Activated naive CD4-positive, alpha-beta T cell treated with anti-CD3 and anti-CD28 coated beads, Interleukin-2, amount 50 U/mL, for 72 hours (primary cell): Measurements from ENCODE around the gene CCDC137. TPM values are rescaled to one million over a fixed set of nuclear protein-coding genes. Genes with fewer than 3 reads are reported as not detected.

Experiments used
- ATAC-seq, 2 donors: fragments of 150-1000 bp; cut with Tn5 transposase; 2 replicates each; pipeline ENCODE4 v1.10.0; 2021; ENCODE audit warnings: mild to moderate bottlenecking in 2 of 2, moderate library complexity in 2 of 2
- DNase-seq, 2 donors: peaks; one replicate each; pipeline ENCODE4 v3.0.0; 2021 to 2022; ENCODE audit warnings: low spot score in 2 of 2
- H3K27ac Mint-ChIP-seq, 2 donors: one replicate each; pipeline ENCODE4 v1.8.0; 2022; ENCODE audit warnings: mild to moderate bottlenecking in 2 of 2, mixed read lengths in 2 of 2
- H3K36me3 Mint-ChIP-seq, 2 donors: one replicate each; pipeline ENCODE4 v1.8.0; 2022; ENCODE audit warnings: mixed read lengths in 2 of 2
- H3K9me3 Mint-ChIP-seq, 2 donors: one replicate each; pipeline ENCODE4 v1.8.0; 2022; ENCODE audit warnings: mixed read lengths in 2 of 2
- total RNA-seq, 2 donors: library from RNA; stranded (reverse); gene quantifications; one replicate each; pipeline ENCODE4 v1.2.3, GENCODE V29; 2022

CCDC137 gene
- total RNA-seq, 2 donors from 2014 or later, result 35.0 to 38.7 TPM

DNA sequence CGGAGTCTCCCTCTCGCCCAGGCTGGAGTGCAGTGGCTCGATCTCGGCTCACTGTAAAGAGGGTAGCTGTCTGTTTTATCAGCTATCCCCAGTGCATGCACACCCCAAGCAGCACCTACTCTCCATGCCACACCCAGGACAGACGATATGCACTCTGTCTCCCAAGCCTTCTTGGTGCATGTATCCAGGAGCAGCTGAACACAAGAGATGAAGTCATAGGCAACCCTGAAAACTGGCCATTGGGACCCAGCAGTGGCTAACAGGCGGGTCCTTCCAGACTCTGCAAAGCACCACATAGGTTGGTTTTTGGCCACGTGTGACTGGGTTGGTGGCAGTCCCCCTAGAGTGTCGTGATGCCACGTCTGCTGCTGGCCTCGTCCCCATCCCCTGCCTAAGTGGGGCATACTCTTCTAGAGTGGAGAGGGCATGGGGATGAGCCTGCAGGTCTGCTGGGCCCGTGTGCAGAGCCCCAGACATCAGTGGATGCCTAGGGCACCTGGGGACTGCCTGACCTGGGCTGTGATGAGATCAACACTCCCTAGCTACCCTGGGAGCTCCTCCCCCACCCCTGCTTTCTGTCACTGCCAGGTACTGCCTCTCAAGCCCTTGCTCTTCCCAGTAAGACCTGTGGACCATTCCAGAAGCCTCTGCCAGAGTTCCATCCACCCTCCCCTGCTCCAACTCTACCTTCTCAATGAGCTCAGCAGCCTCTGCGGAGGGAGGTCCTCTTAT lies 19.5 kb upstream of the CCDC137 start:
- H3K27ac Mint-ChIP-seq, result no peak overlapping the region
- no peak for DNase-seq
- H3K9me3 Mint-ChIP-seq, result no peaks in the 10 kb centered on the region
- ATAC-seq, result no peak
- H3K36me3 Mint-ChIP-seq, result peaks cover 5 to 9% of the 10 kb centered on the region in 2 donors

DNA sequence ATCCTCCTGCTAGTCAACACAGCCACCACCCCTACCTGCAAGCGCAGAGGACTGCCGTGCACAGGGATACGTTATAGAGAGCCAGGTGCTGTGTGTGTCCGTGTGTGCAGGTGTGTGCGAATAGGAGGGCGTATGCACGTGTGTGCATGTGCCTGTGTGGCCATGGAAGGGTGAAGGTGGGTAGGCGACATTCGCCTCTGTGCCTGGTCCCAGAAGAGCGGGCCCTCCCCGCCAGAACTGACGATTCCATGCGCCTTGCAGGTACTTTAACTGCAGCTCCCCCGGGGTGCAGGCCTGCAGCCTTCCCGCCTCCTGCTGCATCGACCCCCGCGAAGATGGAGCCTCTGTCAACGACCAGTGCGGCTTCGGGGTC lies 18.9 kb upstream of the CCDC137 start:
- H3K36me3 Mint-ChIP-seq, result peaks cover 5 to 9% of the 10 kb centered on the region in 2 donors
- no peak overlapping the region for H3K27ac Mint-ChIP-seq
- no peak for DNase-seq
- ATAC-seq, result no peak
- no peaks in the 10 kb centered on the region for H3K9me3 Mint-ChIP-seq

DNA sequence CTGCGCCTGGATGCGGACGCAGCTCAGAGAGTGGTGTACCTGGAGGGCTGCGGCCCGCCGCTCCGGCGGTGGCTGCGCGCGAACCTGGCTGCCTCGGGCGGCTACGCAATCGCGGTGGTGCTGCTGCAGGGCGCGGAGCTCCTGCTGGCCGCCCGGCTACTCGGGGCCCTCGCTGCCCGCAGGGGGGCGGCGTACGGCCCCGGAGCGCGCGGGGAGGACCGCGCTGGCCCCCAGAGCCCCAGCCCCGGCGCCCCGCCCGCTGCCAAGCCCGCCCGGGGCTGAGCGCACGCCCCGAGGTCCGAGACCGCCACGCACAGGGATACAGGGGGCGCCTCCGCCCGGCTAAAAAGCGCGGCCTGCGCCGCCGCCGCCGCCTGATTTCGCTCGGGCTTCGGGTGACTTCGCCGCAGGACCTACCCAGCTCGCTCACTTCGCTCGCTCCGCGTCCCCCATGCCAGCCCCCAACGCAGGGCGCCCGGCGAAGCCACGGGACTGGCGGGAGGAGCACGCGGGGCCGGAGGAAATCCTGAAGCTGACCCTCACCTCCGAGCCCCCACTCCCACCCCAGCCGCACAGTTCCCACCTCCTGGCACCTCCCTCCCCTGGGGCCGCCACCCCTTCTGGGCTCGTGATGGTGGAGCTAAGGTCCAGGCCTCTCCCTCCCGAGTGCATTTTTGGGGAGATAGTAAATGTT lies 18.4 kb upstream of the CCDC137 start:
- ATAC-seq (no peak), DNase-seq (no peak)
- Mint-ChIP-seq H3K27ac (no peak overlapping the region), H3K9me3 (no peaks in the 10 kb centered on the region), H3K36me3 (peaks cover 5 to 9% of the 10 kb centered on the region in 2 donors)

DNA sequence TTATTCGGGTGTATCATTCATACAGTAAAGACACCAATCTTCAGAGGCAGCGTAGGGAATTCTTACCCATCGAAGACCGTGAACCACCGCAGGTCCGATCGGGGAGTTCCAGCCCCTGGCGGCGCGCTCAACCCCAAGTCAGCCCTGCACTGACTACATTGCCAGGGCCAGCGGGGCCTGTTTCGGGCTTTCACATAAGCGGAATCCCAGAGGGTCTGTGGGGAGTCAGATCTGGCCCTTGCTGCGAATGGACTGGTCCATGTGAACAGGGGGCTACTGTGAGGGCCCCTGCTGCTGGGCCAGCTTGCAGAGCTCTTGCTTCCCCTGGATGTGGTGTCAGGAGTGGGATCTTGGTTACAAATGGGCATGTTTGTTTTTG lies 17.8 kb upstream of the CCDC137 start:
- ATAC-seq, result no peak

DNA sequence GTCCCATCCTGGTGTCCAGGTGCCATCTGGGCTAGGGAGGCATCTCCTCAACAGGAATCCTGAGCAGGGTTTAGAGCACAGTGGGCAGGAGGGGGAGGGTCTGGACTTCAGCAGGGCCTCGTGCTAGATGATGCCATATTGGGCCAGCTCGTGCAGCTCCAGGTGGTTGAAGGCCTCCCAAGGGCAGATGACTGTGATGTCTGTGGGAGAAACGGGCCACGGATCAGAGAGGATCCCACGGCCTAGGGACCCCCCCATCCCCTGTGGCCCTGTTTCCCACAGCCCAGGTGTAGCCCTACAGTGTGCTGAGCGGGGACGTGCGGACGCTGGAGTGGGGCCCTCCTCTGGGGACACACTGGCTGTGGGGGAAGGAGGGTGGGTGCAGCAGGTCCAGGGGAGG lies 15.6 kb upstream of the CCDC137 start:
- Mint-ChIP-seq H3K9me3 (no peaks in the 10 kb centered on the region), H3K27ac (no peak overlapping the region), H3K36me3 (peaks cover 5 to 9% of the 10 kb centered on the region in 2 donors)
- ATAC-seq, result no peak
- no peak for DNase-seq

More for the DNA sequence above, 17.8 kb upstream of the CCDC137 start:
- Mint-ChIP-seq H3K27ac (no peak overlapping the region), H3K9me3 (no peaks in the 10 kb centered on the region), H3K36me3 (peaks cover 5 to 9% of the 10 kb centered on the region in 2 donors)
- no peak for DNase-seq

DNA sequence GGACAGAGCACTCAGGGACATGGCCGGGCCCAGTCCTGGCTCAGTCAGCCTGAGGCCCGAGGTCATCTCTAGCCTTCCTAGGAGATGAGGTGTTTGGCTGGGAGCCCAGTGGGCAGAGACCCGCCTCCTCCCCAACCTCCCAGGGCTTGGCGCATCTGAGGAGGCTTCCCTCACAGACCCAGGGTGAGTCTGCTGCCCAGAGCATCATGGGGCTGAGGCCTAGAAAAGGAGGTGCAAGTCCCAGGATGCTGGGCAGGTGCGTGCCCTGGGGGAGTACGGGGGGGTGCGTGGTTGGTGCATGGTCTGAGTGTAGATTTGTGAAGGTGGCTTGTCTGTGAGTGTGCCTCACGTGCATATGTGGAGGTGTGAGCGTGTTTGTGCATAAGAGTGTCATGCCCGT lies 14.8 kb upstream of the CCDC137 start:
- ATAC-seq, result no peak
- no peaks in the 10 kb centered on the region for H3K9me3 Mint-ChIP-seq
- DNase-seq, result no peak
- peaks cover 5 to 9% of the 10 kb centered on the region in 2 donors for H3K36me3 Mint-ChIP-seq
- no peak overlapping the region for H3K27ac Mint-ChIP-seq

DNA sequence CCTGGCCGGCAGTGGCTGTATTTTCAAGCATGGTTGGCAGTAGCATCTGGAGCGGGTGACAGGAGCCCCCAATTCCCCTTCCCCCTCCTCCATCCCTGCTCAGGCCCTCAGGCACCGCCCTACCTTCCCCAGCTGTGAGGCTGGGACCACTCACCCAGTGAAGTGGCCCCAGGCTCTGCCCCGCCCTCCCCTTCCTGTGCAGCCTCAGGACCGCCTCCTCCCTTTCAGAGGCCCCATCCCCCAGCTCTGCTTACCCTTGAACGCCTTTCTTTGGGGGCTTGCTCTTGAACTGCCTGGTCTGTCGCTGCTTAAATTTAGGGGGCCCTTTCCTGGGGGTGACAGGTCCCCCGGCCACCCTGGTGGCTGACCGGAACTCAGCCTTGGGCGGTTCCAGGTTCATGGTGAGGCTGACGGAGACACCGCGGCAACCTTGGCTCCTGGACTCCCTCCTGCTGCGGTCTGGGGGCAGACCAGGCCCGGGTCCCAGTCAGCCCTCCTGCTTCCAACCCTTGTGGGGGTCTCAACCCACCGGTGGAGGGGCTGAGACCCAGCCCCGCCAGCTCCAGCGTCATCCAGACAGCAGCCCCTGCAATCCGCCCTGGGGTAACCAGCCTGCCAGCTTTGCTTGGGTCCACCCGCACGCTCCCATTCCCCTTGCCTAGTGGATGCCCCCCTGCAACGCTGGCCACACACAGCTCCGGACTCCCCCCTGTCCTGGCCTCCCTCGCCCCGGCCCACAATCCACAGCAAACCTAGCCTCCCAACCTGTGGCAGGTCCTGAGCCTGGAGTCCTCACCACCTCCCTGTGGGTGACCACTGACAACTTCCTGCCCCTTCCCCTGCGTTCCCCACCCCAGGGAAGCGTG lies 13.4 kb upstream of the CCDC137 start:
- ATAC-seq (peak; percentile 67 to 70), DNase-seq (no peak)
- no peaks in the 10 kb centered on the region for H3K9me3 Mint-ChIP-seq
- H3K36me3 Mint-ChIP-seq, result peaks cover 5 to 9% of the 10 kb centered on the region in 2 donors
- peak overlapping the region in 1 of 2 donors; percentile 75 for H3K27ac Mint-ChIP-seq

DNA sequence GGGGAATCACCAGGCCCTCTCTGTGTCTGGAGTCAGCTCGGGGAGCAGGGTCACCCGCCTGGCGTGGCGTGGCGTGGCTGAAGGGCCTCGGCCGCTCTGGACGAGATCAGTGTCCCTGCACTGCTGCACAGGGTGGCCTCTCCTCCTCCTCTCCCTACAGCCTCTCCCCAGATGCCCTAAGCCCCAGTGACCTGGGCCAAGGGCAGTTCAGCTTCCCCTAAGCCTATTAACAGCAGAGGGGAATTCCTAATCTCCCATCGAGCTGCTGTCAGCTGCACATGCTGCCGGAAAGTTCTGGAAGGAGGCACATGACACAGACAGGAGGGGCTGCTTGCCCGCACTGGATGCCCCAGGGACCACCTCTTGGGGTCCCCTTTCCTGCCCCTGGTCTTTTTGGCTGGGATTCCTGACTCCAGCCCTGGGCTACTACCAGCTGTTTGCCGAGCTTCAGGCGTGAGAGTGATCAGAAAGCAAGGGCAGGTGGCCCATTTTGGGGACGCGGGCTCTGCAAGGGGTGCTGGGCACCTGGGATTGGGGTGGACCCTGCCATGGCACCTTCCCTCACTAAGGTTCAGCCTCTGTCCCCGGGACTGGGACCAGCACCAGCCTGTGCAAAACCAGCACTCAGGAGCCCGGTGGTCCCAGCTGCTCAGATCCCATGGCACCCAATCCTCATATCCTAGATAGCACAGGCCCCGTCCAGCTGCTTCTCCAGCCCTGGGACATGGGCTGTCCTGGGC lies 11.0 kb upstream of the CCDC137 start:
- Mint-ChIP-seq H3K27ac (no peak overlapping the region), H3K36me3 (peaks cover 0 to 5% of the 10 kb centered on the region in 2 donors), H3K9me3 (no peaks in the 10 kb centered on the region)
- DNase-seq (no peak), ATAC-seq (no peak)

DNA sequence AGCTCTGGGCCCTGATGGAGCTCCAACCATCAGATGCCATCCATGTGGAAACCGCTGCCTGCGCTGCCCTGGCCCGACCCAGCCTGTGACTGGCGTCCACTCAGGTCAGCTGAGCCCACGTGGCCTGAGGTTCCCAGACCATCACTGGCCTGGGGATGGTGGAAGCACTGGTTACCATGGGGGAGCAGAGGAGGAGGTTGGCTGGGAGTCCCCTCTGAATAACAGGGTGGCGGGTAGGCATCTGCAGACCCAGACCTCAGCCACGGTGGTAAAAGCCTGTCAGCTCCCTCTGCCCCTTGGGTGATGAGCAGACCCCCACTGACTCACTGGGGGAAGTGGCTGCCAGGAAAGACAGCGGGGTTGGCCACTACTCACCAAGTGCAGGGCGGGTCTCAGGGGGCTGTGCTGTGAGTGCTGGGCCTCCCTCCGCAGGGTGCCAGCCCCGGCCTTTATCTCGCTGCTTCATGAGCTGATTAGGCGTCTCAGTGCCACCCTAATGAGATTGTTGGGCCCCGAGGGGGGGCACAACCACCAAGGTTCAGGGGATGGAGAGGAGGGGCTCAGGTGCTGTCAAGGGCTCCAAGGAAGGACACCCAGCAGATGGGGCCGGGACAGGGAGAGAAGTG lies 10.3 kb upstream of the CCDC137 start, which contains the start of gene PDE6G:
Gene PDE6G, minus strand, starts transcription at position 425 of the 626 bp plus-strand sequence. CDS start 3,237 bp downstream, outside the sequence.
- peaks cover 0 to 5% of the 10 kb centered on the region in 2 donors for H3K36me3 Mint-ChIP-seq

DNA sequence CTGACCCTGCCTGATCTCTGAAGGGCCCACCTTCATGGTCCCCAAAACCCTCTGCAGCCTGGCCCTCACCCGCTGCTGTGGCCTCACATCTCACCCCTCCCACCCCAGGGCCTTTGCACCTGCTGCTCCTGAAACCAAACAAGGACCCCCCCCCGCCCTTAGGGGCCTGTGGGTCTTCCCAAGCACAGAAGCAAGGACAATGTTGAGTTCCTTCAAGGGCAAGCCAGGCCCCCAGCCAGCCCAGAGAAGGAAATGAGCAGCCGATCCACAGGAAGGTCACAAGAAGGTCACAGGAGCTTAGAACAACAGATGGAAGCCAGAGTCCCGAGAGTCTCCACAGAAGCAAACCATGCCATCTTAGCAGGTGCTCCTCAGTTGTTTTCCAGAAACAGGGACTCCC lies 9.7 kb upstream of the CCDC137 start:
- H3K36me3 Mint-ChIP-seq, result peaks cover 0 to 2% of the 10 kb centered on the region in 2 donors
- ATAC-seq (no peak), DNase-seq (no peak)
- no peak overlapping the region for H3K27ac Mint-ChIP-seq
- no peaks in the 10 kb centered on the region for H3K9me3 Mint-ChIP-seq

More for the DNA sequence above, 10.3 kb upstream of the CCDC137 start, which contains the start of gene PDE6G:
- ATAC-seq, result no peak
- H3K9me3 Mint-ChIP-seq, result no peaks in the 10 kb centered on the region
- H3K27ac Mint-ChIP-seq, result no peak within 1 kb of the TSS
- DNase-seq, result no peak

DNA sequence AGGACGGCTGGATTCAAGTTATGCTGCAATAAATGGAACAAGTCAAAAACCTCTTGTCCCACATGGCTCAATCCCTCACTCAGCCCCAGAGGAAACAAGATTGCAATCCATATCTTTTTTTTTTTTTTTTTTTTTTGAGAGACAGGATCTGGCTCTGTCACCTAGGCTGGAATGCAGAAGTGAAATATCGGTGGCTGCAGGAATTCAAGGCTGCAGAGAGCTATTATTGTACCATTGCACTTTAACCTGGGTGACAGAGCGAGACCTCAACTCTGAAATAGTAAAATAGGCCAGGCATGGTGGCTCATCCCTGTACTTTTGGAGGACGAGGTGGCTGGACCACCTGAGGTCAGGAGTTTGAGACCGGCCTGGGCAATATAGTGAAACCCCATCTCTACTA lies 7.5 kb upstream of the CCDC137 start:
- H3K36me3 Mint-ChIP-seq, result no peaks in the 10 kb centered on the region
- no peaks in the 10 kb centered on the region for H3K9me3 Mint-ChIP-seq

DNA sequence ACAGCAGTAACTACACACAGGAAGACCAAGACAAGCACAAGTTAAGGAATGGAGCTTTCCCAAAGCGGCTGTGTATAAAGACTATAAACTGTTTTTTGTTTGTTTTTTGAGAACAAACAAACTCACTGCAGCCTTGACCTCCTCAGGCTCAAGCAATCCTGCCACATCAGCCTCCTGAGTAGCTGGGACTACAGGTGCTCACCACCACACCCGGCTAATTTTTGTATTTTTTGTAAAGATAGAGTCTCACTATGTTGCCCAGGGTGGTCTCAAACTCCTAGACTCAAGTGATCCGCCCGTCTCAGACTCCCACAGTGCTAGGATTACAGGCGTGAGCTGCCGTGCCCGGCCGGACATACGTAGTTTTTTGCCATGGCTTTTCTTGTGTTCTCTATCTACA lies 6.1 kb upstream of the CCDC137 start:
- ATAC-seq (no peak), DNase-seq (no peak)
- H3K27ac Mint-ChIP-seq, result no peak overlapping the region
- H3K36me3 Mint-ChIP-seq, result peaks cover 6 to 8% of the 10 kb centered on the region in 2 donors
- H3K9me3 Mint-ChIP-seq, result no peaks in the 10 kb centered on the region

More for the DNA sequence above, 7.5 kb upstream of the CCDC137 start:
- ATAC-seq (no peak), DNase-seq (no peak)
- H3K27ac Mint-ChIP-seq, result no peak overlapping the region

DNA sequence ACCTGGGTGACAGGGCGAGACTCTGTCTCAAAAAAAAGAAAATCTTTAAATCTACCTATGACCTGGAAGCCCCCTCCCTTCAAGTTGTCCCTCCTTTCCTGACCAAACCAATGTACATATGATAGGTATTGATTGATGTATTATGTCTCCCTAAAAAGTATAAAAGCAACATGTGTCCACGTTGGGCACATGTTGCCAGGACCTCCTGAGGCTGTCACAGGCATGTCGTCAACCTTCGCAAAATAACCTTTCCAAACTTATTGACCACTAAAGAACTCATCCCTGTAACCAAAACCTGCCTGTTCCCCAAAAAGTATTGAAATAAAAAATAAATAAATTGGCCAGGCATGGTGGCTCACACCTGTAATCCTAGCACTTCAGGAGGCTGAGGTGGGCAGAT lies 4.5 kb upstream of the CCDC137 start:
- no peak for ATAC-seq
- Mint-ChIP-seq H3K9me3 (no peaks in the 10 kb centered on the region), H3K36me3 (peaks cover 22 to 23% of the 10 kb centered on the region in 2 donors), H3K27ac (peak overlapping the region in 1 of 2 donors; percentile 93)
- DNase-seq, result no peak

DNA sequence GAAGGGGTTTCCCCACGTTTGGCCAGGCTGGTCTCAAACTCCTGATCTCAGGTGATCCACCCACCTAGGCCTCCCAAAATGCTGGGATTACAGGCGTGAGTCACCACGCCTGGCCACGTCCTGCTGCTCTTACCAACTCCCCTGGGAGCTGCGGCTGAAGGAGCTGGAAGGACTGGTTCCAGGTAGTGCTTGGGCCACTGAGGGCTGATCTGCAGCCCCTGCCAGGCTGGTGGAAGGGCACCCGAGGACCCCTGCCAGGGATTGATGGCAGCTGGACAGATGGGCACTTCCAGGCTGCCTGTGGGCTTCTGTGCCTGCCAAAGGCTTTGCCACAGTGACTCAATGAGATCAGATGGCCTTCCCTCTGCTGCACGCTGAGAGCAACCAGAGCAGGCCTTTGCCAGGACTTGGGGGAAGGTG lies 2.5 kb upstream of the CCDC137 start:
- DNase-seq, result peak in 1 of 2 donors; percentile 72
- Mint-ChIP-seq H3K27ac (peak overlapping the region; percentile 79 to 93), H3K36me3 (peaks cover 34 to 40% of the 10 kb centered on the region in 2 donors), H3K9me3 (no peaks in the 10 kb centered on the region)
- ATAC-seq, result peak in 1 of 2 donors; percentile 8

DNA sequence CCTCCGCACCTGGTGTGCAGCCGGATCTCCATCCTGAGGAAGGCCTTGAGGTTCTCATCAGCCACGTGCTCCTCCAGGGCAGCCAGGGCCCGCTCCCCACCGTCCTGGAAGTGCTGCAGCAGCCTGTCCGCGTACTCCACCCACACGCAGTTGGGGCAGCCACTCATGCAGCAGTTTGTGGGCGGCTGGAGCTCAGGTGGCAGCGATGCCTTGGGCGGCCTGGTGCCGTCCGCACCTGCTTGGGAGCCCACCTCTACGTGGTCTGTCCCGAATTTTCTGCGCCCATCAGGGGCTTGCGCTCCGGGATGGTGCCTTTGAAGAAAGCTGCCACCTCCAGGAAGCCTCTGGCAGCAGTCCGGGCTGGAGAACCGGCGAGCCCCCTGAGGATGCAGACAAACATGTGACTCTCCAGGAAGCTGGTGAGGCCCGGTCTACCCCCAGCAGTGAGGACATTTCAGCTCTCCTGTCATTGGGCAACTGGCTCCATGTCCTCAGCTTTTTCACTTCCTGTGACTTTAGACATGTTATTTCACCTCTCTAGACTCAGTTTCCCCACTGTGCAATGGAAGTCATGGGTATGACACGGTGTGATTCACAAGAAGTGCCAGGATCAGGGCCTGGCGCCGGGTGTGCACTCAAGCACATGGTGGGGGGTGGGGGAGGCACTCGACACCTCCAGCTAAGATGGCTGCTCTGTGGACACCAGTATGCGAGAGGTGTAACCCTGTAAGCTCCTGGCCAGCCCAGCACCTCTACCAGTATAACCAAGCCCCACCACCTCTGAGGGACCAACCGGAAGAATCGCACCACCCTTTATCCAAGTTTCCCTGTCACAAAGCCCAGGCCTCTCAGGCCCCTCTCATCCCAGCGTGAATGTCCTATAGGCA lies 1.1 kb upstream of the CCDC137 start:
- DNase-seq (peak; percentile 49 to 71), ATAC-seq (peak; percentile 31 to 38)
- peak overlapping the region; percentile 93 for H3K27ac Mint-ChIP-seq
- no peaks in the 10 kb centered on the region for H3K9me3 Mint-ChIP-seq
- peaks cover 42 to 45% of the 10 kb centered on the region in 2 donors for H3K36me3 Mint-ChIP-seq
